Measurements from ENCODE around the gene INTS11.

The INTS11 gene

DNA sequence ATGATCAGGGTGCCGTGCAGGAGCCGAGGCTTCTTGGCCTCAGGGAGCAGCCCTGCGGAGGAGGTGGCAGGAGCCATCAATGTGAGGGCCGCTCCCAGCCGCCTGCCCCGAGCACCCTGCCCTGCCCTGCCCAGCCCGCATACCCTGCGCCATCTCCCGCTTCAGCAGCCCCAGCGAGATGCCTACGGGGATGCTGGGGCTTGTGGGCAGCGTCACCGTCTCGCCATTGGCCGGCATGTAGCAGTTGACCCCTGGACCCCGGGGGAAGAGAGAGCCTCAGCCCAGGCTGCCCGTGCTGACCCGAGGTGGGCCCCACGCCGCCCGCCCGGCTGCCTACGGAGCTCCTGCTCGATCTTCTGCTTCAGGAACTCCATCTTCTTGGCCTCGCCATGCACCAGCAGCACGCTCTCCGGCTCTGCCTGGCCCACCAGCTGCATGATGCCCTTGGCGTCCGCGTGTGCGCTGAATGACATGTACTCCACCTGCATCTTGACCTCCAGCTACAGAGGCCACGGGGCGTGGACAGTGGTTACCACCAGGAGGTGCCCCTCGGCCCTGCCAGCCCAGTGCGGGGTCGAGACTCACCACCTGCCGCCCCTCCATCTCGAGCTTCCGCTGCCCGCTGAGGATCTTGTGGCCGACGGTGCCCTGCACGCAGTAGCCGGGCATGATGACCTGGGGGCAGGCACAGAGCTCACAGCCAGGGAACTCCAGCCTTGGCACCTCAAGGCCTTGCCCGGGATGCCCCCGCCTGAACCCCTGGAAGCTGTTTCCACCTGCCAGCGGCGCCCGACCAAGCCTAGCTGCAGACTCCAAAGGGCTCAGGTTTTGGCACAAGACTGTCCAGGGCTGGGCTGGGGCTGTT lies 11.8 kb downstream of the INTS11 start:
- DNase-seq = no peak

DNA sequence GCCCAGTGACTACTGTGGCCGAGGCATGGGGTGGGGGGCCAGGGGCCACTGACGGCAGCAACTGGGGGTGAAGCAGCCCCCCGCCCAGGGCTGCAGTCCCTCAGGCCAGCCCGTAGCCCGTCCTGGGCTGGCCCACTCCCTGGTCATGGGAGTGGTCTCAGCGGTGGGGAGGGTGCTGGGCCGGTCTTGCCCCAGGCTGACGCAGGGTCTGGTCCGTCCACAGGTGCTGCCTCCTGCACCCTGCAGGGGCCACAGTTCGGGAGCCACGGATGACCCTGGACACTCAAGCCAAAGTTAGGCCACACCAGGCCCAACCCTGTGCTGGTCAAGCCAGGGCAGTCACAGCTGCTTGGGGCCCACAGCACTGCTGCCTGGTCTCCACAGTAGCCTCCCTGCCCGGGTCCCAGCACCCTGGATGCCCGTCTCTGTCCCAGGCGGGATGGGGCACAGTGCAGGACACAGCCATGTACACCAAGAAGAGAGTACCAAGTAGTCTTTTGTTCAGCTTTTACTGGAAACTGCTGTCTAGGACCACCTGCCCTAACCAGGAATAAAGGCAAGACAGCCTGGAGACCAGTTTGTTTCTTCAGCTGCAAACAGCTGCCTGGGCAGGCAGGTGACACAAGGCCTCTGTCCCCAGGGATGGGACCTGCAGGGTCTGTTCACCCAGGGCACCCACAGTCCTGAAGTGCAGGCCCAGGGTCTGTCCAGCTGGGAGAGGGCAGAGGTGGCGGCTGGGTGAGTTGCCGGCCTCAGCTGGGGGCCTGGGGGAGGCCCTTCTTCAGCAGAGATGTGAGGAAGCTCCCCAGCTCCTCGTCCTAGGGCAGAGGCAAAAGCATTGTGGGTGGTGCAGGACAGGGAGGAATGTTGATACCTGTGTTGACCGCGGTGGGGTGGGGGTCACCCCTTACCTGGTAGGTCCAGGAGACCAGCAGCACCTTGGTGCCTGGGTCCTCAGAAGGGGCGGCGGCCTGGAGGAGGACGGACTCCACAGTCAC lies 13.1 kb downstream of the INTS11 start:
- DNase-seq = no peak

DNA sequence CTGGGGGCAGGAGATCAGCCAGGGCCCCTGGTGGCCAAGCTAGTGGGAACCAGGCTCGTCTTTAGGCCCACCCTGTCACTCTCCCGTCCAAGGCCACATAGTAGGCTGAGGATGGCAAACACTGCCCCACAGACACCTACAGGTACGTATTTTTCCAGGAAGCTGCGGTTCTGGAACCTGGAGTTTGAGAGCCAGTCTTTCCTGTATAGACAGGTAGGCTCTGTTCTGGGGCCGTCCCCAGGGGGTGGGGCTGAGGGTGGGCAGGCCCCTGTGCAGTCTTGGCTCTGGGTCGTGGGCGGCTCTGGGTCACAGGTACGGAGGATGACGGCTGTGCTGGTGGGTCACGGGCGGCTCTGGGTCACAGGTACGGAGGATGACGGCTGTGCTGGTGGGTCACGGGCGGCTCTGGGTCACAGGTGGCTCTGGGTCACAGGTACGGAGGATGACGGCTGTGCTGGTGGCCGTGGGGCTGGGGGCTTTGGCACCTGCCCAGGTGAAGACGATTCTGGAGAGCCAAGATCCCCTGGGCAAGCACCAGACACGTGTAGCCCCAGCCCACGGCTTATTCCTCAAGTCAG lies 13.9 kb downstream of the INTS11 start:
- no peak for DNase-seq

DNA sequence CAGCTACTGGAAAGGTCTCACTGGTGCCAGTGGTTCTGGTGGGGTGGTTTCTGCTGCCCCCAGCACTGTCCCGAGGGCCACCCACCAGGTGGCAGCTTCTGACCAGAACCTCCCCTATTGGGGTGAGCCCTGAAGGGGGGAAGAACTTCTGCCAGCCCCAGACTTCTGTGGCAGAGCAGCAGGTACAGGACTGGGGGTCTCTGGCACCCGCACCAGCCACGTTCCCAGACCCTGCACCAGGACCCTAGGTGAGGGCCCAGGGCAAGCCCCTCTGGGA lies 14.4 kb downstream of the INTS11 start:
- no peak for DNase-seq

DNA sequence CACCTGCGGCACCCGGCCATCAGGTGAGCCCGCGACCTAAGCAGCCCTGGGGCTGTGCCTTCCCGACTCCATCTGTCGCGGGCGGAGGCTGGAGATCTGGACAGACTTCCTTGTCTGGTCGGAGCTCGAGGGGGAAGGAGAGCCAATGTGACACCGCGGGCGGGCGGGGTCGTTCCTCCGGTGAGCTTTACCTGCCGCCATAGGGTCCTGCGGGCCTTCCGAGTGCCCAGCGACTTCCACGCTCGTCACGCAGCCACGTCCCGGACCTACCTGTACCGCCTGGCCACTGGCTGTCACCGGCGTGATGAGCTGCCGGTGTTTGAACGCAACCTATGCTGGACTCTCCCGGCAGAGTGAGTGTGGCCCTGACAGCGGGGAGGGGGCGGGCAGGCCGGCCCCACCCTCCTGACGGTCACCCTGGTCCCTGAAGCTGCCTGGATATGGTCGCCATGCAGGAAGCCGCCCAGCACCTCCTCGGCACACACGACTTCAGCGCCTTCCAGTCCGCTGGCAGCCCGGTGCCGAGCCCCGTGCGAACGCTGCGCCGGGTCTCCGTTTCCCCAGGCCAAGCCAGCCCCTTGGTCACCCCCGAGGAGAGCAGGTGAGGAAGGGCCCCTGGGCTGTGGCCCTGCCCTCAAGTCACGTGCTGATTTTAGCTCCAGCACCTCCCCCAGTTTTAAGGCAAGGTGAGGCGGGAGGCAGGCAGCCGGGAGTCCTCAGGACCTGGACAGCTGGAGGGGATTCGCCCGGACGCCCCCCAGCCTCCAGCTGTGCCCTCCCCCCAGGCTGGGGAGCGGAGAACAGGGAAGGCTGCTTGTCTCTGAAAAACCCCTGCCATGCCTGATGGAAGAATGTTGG lies 15.0 kb downstream of the INTS11 start:
- no peak for DNase-seq

DNA sequence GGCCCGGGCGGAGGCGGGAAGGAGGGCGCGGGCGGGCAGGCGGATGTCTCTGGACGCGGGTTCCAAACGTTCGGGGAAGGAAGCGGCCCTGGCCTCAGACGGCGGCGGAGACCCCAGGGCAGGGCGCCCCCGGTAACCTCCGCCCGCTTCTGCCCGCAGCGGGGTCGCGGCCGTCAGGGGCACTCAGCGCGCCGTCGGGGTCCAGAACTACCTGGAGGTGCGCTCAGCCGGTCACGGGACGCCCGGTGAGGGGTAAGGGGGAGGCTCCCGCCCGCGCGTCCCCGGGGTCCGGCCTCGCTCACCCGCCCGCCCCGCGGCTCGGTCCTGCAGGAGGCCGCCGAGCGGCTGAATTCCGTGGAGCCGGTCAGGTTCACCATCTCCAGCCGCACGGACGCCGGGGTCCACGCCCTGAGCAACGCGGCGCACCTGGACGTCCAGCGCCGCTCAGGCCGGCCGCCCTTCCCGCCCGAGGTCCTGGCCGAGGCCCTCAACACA lies 15.7 kb downstream of the INTS11 start:
- DNase-seq = no peak

DNA sequence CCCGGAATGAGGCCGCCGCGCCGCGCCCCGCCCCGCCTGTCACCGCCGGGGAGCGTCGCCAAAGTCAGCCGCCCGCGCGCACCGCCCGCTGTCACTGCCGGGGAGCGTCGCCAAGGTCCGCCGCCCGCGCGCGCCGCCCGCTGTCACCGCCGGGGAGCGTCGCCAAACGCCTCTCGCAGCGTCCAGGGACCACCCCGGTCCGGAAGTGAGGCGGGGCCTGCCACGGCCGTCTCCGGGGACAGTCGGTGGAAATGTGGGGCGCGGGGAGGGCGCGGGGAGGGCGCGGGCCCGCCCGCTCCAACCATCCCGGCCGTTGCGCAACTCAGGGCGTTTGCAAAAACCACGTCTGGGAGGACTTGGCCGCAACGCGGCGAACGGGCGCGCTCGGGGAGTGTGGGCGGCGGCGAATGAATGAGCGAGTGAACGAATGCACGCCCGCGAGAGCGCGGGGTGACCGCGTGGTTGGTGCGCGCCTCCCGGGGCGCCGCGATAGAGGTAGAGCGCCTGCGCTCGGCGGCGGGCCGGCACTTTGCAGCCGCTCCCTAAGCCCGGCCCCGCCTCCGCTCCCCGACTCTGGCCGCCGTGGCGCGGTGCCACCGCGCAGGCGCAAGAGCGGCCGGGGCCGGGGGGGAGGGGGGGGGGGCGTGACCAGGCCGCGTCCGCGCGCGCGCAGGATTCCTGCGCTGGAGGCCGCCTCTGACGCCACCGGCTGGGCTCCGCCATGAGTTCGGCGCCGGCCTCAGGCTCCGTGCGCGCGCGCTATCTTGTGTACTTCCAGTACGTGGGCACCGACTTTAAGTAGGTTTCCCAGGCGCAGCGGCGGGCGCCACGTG lies 16.3 kb downstream of the INTS11 start, which contains the start of the genes ACAP3 and PUSL1:
Gene ACAP3 (minus strand): TSS at position 8 of the 833 bp plus-strand sequence. CDS start 115 bp downstream, outside the sequence.
Gene PUSL1 (plus strand): TSS at position 675 of the 833 bp plus-strand sequence. CDS start 47 bp downstream, at position 722.
- peak; percentile 74 for DNase-seq

DNA sequence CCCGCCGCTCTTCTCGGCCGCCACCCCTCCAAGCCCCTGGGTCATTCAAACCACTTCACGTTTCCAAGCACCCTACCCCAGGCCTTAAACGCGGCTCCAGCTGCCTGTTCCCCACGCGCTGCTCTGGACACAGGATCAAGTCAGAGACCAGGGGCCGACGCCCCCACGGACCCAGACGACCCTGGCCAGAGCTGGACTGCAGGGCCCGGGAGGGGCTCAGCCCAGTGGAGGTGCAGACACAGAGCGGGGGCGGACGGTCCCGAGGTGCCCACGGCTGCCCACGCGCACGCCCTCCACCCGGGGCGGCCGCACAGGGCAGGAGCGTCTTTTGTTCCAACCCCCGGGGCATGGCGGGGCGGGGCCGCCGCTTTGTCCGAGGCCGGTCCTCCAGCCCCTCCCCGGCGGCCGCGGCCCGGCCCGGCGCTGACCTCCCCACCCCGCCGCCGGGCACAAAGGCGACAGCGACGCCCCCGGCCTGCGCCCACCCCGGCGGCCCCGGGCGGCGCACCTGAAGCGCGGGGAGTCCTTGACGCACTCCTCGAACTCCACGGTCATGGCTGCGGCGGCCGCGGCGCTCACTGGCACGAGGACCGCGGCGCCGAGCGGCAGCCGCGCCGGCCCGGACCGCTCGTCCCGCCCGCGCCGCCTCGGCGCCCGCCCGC lies 17.1 kb downstream of the INTS11 start:
- no peak for DNase-seq

DNA sequence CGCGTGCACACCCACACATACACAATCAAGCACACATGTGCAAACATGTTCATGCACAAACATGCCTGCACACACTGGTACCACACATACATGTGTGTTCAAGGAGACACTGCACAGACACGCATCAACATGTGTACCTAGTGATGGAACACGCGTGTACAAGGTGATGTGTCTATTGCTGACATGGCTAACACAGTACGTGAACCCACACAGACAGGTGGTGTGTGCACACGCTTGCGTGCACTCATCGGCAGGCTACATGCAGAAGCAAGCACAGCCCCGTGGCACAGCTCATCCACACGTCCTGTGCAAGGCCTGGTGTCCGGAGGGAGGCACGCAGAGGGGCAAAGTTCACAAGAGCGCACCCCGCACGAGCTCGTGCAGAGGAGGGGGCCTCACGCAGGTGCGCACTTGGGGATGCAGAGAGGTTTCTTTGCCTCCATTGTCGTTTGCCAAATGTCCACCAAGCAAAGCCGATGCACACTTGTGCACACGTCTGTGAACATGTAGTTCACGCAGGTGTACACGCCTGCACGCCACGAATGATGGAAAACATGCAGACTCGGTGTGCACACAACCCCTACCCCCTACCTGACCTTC lies 17.7 kb downstream of the INTS11 start:
- DNase-seq = no peak

DNA sequence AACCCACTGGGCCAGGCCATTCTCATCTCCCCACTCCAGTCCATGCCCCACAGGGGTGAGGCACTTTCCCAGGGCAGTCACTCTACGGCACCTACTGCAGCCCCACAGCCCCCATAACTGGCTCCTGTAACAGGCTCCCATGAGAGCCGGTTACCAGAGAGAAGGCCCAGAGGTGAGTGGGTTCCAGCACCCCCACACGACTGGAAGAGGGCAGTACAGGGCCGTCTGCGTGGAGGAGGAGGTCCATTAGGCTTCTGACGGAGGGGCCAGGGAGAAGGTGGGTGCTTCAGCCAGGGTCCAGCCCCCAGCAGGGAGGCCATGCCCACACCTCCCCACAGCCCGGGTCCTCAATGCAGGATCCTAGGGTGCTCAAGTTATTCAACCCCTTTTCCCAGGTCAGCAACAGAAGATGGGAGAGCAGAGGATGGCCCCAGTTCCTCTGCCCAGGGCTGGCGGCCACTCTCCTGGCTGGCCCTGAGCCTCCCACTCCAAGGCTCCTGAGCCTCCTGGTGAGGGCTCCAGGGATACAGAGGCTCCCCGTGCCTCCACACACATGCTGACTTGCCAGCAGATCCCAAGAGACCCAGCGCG lies 18.3 kb downstream of the INTS11 start:
- DNase-seq = no peak

DNA sequence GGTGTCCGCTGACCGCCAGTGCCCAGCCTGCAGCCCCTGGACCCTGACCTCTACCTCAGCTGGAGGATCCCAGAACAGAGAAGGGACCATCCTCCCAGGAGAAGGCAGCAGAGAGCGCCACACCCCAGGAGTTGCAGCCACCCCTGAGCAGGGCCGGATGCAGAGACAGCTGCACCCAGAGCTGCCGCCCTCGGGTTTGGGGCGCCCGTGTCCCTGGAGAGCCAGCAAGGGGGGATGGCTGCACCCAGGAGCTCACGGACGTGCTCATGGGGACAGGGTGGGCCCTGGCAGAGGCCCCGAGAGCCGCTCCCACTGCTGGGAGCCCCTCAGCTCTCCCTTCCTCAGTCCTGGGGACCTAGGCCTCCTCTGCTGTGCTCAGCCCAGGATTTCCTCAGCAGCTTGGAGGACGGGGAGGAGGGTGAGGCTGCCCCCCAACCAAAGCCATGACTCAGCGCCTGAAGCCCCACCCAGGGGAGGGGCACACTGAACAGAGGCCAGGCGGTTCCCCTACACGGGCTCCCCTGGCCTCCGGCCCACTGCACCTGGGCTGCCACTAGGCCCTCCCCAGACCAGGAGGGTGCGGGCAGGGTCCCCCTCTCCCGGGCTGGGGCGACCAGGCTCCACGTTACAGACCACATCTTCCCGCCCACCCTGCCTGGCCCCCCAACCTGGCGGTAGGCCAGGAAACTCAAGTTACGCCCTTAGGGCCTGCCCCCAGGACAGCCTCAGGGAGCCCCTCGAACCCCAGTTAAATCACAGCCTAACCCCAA lies 19.0 kb downstream of the INTS11 start:
- peak; percentile 39 for DNase-seq

DNA sequence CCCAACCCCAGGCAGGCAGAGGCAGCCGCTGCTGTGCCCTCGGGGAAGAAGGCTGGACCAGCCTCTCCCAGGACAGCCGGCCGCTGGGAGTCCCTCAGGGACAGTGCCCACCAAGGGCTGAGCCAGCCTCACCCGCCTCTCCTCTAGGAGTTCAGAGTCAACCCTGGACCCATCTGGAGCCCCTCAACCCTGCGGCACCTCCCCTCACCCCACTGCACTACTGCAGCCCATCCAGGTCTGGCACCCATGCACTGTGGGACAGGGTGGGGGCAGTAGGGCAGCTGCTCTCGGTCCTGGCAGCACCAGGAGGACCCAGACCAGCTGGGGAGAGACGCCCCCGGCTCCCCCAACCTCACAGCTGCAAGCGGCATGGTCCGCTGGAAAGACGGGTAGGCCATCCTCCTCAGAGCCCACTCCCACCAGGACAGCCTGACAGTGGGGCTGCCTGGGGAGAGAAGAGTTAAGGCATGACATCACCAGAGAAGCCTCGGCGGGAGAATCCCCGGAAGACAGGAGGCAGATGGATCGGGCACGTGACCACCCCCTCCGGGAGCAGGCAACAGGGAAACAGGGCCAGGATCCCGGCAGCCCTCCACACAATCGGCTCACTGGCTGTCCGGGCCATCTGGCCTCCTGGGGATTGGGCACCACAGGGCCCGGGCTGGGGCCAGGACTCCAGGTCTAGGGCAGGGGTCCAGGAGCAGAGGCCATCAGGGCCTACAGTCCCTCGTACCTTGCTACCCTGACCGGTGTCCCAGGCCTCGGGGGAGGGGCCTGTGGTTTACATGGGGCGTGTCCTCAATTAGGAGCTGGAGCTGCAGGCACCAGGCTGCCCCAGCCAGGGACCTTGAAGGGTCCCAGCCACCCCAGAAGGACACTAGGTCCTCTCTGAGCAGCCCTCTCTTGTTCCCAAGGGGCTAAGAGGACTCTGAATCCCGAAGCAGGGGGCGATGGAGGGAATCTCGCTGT lies 19.8 kb downstream of the INTS11 start:
- DNase-seq = peak; percentile 54

DNA sequence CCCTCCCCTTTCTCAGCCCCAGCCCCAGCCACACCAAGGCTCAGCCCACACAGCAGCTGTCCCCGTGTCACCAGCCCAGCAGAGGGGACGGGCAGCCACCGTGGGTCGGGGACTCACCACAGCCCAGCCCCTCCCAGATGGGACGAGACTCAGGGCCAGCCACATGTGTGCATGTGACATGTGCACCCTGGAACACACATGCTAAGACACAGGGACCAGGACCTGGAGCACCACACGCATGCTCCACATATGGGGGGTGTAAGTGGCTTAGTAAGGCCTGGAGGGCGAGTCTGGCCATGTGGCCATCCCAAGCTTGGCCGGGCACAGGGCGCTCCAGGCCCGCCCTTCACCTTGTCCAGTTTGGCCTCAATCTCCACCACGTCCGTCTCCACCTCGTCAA lies 20.7 kb downstream of the INTS11 start:
- no peak for DNase-seq

DNA sequence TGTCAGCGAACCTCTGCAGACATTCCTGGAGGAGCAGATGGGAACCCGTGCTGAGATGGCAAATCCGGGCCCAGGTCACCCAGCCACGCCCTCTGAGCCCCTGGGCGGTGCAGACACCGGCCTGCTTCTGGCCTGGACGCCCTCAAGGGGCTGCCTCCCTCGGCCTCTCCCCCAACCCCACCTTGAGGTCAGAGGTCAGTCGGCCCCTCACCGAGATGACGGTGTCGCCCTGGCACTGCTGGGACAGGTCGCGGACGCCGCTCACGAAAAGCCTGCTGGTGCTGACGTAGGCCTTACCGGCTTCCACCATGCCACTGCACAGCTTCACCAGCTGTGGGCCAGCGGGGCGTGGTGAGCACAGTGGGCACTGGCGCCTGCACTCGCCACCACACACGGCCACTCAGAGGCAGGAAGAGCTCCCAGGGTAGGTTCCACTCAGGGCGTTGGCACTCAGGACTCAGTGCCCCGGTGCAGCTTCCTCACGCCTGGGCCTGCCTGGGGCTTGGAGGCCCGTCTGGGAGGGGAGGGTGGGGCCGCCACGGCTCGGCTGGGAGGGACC lies 21.4 kb downstream of the INTS11 start:
- DNase-seq = no peak

DNA sequence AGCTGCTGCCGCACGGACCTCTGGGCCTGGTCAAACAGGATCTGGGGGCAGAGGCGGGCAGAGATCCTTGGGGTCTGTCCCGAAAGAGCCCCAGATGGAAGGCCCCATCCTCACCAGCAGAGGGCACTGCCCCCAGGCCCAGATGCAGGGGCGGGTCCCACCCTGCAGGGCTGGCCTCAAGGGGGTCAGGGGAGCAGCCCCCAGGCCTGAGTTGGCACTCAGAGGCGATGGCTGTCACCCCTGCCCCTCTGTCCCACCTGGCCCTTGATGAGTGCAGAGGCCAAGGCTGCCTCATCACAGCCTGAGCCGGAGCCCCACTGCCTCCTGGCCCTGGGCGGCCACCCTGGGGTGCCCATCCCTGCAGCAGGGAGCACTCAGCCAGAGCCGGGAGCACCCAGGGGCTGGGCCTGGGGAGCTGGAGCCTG lies 22.4 kb downstream of the INTS11 start:
- DNase-seq = no peak

DNA sequence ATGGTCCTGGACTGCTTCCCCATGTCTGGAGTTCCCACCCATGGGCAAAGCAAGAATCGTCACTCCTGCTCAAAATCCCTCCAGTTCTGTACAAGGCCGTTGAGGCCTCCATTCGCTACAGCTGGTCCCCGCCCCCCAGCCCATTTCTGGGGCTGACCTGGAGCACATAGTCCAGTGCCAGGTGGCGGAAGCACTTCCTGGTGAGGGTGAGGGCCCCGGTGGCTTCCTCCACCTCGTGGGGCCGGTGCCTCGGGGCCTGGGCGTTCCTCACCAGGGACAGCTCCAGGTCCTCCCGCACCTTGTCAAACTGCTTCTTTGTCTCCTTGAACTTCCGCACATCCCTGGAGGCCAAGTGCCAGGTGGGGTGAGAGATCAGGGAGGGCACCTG lies 24.1 kb downstream of the INTS11 start:
- no peak for DNase-seq

DNA sequence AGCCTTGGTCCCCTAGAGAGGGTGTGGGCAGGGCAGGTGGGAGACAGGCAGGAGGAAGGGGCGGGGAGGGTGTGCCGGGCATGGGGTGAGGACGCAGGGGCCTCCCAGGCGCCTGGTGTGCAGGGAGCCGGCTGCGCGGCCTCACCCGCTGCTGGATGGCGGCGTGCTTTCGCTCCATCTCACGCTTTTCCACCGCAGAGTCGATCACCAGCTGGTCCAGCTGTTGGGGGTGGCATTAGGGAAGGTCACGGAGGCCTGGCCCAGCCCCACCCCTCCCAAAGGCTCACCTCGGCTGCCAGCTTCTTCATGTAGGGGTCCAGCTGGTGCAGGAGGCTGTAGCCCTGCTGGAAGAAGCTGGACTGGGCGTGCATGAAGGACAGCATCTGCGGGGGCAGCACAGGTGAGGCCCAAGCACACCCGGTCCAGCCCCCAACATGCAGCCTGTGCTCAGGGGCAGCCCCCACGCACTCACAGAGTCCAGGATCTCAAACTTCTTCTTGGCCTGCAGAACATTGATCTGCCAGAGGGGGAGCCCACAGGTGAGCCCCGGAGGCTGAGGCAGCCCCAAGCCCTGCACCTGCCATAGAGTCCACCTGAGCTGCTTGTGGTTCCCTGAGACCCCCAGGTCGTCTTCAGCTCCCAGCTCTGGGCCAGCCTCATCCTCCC lies 24.6 kb downstream of the INTS11 start:
- DNase-seq = no peak
